NCI-H1694 treated with DMSO at 0.1 percent for 48 hours (cell line): Measurements from ENCODE around the gene RASA3.
"Not testable (repeated sequence)": the region's sequence is repeated elsewhere in the genome, so short reads cannot be mapped to it uniquely, and the experiment has no call there.

Source experiments
- DNase-seq: peaks from one replicate; lab custom pipeline; 2025; lab: John Stamatoyannopoulos, UW

The RASA3 gene

GRCh38 chr13:114142640-114143490 is 10.4 kb upstream of the RASA3 start:
- DNase-seq, result peak; percentile 73

DNA sequence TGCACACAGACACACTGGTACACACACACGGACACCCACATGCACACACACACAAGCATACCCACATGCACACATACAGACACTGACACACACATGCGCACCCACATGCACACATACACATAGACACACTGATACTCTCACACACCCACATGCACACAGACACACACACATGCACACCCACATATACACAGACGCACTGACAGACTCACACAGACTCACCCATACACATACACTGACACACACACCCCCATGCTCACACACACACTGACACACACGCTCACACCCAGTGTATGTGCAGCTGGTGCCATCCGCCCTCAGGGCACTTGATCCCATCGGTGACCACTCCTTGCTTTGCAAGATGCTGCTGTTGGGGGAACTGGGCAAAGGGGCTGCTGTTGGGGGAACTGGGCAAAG is 9.7 kb upstream of the RASA3 start:
- no peak for DNase-seq

GRCh38 chr13:114141261-114141996 is 9.0 kb upstream of the RASA3 start:
- DNase-seq, result no peak

DNA sequence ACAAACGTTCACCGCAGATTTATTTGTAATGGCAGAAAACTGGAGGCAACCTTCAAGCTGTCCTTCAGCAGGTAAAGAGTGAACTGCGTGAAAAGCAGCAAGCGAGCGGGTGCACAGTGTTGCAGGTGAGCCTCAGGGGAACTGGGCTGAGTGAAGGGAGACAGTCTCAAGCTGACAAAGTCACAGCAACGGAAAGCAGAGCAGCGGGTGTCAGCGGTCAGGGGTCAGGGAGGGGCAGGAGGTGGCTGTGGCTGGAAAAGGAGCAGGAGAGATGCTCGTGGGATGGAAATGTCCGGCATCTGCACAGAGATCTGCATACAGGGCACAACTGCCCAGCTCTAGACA is 8.5 kb upstream of the RASA3 start:
- DNase-seq, result no peak

- DNase-seq, result no peak
Observed at GRCh38 chr13:114140131-114140905, 7.9 kb upstream of the RASA3 start.

DNA sequence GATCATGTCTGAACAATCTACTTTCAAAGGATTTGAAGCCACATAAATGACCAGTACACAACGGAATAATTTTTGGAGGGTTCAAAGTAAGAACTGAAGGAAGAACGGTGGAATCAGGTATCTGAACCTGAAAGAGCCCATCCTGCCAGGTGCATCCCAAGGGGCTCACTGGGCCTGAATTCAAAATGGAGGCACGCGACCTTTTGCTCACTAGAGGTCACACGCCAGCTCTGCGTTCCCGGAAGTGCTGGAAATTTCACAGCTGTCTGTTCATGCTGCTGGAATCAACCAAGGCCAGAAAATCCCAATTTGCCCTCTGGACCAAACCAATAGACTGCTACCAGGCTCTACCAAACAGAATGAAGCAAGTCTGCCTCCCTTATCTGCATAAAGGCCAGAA is 4.2 kb upstream of the RASA3 start:
- DNase-seq, result no peak

GRCh38 chr13:114135731-114136171 is 3.3 kb upstream of the RASA3 start:
- no peak for DNase-seq

DNA sequence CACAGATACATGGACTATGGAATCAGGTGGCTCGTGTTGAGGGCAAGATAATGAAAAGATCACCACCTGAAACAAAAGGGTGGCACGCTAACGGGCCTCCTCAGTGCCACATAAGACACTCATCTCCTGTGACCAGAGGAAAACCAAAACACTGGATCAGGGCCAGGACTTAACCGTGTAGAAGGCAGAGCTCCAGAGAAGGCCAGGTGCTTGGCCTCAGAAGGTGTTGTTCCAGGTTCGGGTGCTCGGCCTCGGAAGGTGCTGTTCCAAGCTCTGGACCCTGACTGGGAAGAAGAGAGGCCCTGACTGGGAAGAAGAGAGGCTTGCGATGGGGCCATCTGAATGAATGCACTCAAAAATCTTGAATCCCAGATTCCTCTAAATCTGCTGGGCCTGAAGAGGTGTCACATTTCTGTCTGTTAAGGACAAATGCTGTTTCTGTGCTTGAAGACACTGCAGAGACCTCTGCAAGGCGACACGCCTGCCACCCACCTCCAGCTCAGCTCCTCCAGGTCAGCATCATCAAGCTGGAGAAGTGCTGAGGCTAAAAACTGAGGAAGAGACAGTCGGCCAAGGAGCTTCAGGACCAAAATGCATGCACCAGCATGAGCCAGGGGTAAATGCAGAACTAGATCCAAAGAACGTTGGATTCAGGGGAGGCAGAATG is 2.7 kb upstream of the RASA3 start:
- no peak for DNase-seq

DNA sequence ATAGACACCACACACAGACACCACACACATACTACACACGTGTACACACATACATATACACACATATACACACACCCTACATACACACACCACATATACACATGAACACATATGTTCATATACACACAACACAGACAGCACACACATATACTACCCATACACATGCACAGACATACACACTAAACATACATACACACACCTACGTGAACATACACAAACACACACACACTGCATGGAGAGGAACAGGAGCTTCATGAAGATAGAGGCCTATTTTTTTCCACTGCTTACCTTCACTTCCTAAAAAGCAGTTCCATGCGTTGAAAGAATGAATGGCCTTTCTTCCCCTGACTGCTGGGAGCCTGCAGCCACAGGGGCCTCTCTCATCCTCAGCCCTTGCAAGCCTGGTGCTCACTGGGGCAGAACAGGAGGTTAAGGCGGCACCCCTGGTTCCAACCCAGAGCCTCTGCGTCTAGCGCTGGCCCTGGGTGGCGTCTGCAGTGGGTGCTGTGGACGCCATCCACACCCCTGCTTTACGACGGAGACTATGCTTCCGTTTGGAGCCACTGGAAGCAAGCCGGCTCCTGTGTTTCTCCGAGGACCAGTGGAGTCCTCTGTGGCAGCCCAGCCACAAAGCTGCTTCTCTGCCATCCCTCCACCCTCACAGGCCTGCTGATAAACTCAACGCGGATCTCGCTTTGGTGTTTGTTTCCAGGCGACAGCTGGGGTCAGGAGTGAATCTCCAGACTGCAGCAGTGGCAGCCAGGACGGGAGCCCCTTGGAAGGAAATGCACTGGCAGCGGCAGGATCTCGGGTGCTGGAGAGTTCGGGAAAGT is 1.9 kb upstream of the RASA3 start:
- DNase-seq, result no peak

DNA sequence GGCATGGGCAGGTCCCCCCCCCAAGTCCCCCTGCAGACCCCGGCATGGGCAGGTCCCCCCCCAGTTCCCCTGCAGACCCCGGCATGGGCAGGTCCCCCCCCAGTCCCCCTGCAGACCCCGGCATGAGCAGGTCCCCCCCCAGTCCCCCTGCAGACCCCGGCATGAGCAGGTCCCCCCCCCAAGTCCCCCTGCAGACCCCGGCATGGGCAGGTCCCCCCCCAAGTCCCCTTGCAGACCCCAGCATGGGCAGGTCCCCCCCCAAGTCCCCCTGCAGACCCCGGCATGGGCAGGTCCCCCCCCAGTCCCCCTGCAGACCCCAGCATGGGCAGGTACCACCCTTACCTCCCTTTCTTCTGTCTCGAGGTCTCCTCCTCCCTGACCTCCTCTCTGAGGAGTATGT is 1.1 kb upstream of the RASA3 start:
- not testable (repeated sequence) for DNase-seq

DNA sequence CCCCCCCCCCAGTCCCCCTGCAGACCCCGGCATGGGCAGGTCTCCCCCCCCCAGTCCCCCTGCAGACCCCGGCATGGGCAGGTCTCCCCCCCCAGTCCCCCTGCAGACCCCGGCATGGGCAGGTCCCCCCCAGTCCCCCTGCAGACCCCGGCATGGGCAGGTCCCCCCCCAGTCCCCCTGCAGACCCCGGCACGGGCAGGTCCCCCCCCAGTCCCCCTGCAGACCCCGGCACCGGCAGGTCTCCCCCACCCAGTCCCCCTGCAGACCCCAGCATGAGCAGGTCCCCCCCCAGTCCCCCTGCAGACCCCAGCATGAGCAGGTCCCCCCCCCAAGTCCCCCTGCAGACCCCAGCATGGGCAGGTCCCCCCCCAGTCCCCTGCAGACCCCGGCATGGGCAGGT is 703 bp upstream of the RASA3 start:
- DNase-seq, result not testable (repeated sequence)

GRCh38 chr13:114131583-114132418 is 622 bp downstream of the RASA3 start:
- no peak for DNase-seq

- no peak for DNase-seq
Observed at GRCh38 chr13:114130837-114131582, 1.4 kb downstream of the RASA3 start.

DNA sequence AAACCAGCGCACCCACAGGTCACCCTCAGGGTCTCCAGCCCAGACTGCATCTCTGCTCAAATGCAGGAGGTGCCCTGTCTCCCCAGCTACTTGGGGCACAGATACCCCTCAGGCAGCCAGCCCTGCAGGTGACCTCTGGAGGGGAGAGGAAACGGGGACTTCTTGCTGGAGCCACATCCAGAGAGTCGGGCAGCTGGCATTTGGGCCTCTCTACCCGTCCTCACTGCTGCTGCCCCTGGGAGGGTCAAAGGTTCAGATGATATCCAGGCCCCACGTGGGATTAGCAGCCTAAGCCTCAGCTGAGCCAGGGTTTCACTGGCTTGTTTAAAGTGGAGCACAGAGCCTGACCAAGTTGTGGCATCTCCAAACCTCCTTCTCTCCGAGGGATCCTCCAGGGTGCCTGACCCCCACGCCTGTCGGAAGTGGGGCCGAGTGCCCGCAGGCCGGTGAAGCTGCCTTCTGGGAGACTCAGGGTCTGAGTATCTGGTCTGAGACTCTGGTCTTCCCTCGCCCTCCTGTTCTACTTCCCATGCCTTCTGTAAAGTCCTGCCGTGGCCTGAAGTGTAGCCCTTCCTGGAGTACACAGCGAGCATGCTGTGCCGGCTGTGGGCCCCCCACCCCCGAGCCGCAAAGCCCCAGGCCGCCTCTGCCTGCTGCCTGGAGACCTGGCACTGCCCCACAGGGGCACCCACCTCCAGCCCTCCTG is 2.1 kb downstream of the RASA3 start:
- no peak for DNase-seq

DNA sequence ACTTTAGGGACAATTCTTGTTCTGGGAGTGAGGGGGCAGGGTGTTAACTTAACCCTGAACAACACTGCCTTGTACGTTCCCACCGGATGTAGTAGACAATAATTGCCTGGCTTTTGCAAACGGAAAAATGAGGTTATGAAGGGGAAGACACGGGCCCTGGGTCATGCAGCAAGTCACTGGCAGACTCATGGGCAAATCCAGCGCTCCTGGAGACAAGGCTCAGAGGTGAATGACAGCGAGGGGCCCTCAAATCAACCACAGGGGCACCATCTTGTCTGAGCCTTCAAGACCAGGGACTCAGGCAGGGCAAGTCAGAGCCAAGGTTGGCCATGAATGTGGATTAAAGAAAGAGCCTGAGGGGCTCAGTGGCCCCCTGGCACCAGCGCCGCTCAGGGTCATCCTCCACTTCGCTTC is 2.8 kb downstream of the RASA3 start:
- no peak for DNase-seq

GRCh38 chr13:114128624-114129522 is 3.5 kb downstream of the RASA3 start:
- no peak for DNase-seq

GRCh38 chr13:114128348-114128623 is 4.1 kb downstream of the RASA3 start:
- DNase-seq, result no peak
